GM19467 (cell line): Measurements from ENCODE around the gene CFHR1.
A peak's percentile ranks its signal among the peaks of the same experiment; 100 is the strongest.
"Not testable (repeated sequence)": the region's sequence is repeated elsewhere in the genome, so short reads cannot be mapped to it uniquely, and the experiment has no call there.

Experiments
- ATAC-seq: cut with Tn5 transposase; IDR thresholded peaks from one replicate; pipeline ENCODE4 v1.9.1; 2021; ENCODE audit warnings: mild to moderate bottlenecking, moderate library complexity; ENCODE audit not compliant: unreplicated experiment

CFHR1 gene

GRCh38 chr1:196819531-196819930 lies at the start of gene CFHR1:
TSS of gene CFHR1 (plus strand) at chr1:196819731. CDS start at chr1:196819845, 114 bp downstream.
- not testable (repeated sequence) for ATAC-seq

GRCh38 chr1:196769823-196770222 lies 49.7 kb upstream of the CFHR1 start:
- ATAC-seq = not testable (repeated sequence)

GRCh38 chr1:196773713-196774112 lies 45.8 kb upstream of the CFHR1 start:
- no peak for ATAC-seq

GRCh38 chr1:196774175-196774574 lies 45.4 kb upstream of the CFHR1 start:
- ATAC-seq = no peak

GRCh38 chr1:196774603-196775002 lies 44.9 kb upstream of the CFHR1 start, which contains the start of gene CFHR3:
TSS of gene CFHR3 (plus strand) at chr1:196774840. CDS start at chr1:196774887, 47 bp downstream.
- peak; percentile 96 for ATAC-seq

GRCh38 chr1:196777603-196778002 lies 41.9 kb upstream of the CFHR1 start:
- no peak for ATAC-seq

GRCh38 chr1:196779093-196779492 lies 40.4 kb upstream of the CFHR1 start:
- no peak for ATAC-seq

GRCh38 chr1:196791252-196791651 lies 28.3 kb upstream of the CFHR1 start:
- not testable (repeated sequence) for ATAC-seq

GRCh38 chr1:196794103-196794502 lies 25.4 kb upstream of the CFHR1 start:
- not testable (repeated sequence) for ATAC-seq

- ATAC-seq = no peak
These were observed 21.6 kb upstream of the CFHR1 start for GRCh38 chr1:196797891-196798290.

GRCh38 chr1:196801920-196802319 lies 17.6 kb upstream of the CFHR1 start:
- not testable (repeated sequence) for ATAC-seq

GRCh38 chr1:196808529-196809235 lies 10.8 kb upstream of the CFHR1 start:
- no peak for ATAC-seq

GRCh38 chr1:196817442-196817841 lies 2.1 kb upstream of the CFHR1 start:
- ATAC-seq = not testable (repeated sequence)

GRCh38 chr1:196827860-196828259 lies 8.3 kb downstream of the CFHR1 start:
- ATAC-seq = peak; percentile 91

GRCh38 chr1:196849613-196850492 lies 30.3 kb downstream of the CFHR1 start:
- peak; percentile 64 for ATAC-seq

GRCh38 chr1:196856053-196856452 lies 36.5 kb downstream of the CFHR1 start:
- ATAC-seq = no peak

- ATAC-seq = no peak
These were observed 37.7 kb downstream of the CFHR1 start for GRCh38 chr1:196857188-196857587.

GRCh38 chr1:196858811-196859210 lies 39.3 kb downstream of the CFHR1 start:
- ATAC-seq = no peak

GRCh38 chr1:196860323-196860884 lies 40.9 kb downstream of the CFHR1 start:
- no peak for ATAC-seq

- ATAC-seq = no peak
These were observed 41.9 kb downstream of the CFHR1 start for GRCh38 chr1:196861429-196861828.

GRCh38 chr1:196866974-196867373 lies 47.4 kb downstream of the CFHR1 start:
- ATAC-seq = no peak
